ENCODE data around the gene HSFX4. TPM values are rescaled to one million over a fixed set of nuclear protein-coding genes. Genes with fewer than 3 reads are reported as not detected.
"Not testable (repeated sequence)": the region's sequence is repeated elsewhere in the genome, so short reads cannot be mapped to it uniquely, and the experiment has no call there.

The HSFX4 gene
- total RNA-seq, 1 donor from 2014 or later, result not detected

DNA sequence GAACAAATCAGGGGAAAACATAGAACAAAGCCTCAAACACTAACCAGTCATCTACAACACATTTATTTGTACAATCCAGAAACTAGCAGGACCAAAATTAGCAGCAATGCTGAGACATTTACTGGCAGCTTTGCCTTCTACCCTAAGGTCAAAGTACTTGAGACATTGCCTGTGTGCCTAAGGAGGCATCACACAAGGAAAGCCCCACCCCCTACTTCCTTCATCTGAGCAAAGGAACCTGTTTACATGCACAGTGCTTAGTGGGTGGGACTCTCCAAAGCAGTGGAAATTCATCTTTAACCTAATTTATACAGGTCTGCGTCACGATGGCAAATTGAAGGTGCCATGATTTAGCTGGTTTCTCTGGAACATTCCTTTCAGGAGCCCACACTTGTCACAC is 2.8 kb downstream of the HSFX4 start:
- not testable (repeated sequence) for H3K4me3 ChIP-seq (ENCODE audit: low read depth, low read length); DNase-seq (ENCODE audit: low read depth); H3K36me3 ChIP-seq (ENCODE audit: control insufficient read depth, insufficient read depth, low read length); H3K27me3 ChIP-seq (ENCODE audit: control insufficient read depth, insufficient read depth, low read length)

DNA sequence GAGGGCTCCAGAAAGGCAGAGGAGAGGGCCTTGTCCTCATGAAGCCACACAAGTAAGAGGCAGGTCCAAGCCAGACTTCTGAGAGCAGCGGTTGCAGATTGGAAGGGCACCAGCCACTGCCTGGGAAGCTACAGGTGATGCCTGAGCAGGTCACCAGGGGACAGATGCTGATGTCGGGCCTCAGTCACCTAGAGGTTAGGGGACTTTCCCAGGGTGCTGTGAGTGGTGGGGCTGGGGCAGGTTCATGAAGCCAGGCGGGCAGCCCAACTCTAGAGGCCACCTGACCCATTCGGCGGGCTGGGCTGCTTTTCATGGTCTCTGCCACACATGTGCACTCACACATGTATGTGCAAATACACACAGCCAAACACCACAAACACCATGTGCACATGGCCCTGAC is 3.6 kb downstream of the HSFX4 start:
- H3K4me3 ChIP-seq (ENCODE audit: low read depth, low read length); DNase-seq (ENCODE audit: low read depth); H3K27me3 ChIP-seq (ENCODE audit: control insufficient read depth, insufficient read depth, low read length); H3K36me3 ChIP-seq (ENCODE audit: control insufficient read depth, insufficient read depth, low read length): not testable (repeated sequence)

DNA sequence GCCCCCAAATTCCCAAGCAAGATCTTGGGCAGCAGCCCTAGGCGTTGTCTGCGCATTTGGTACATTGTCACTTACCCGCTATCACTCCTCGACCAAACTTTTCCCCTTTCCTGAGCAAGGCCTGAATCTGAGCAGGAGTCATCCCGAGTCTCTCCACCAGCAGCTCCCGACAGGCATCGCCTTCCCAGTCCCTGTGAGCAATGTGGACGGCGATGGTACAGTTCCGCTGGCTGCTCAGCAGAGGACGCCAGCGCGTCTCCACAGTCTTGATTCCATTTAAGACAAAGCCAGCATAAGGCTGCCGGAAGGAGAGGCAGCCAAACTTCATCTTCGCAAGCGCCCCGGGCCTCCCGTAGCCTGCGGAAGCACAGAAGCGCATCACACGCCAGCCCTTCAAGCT is 4.2 kb downstream of the HSFX4 start:
- not testable (repeated sequence) for H3K4me3 ChIP-seq (ENCODE audit: low read depth, low read length); H3K27me3 ChIP-seq (ENCODE audit: control insufficient read depth, insufficient read depth, low read length); DNase-seq (ENCODE audit: low read depth); H3K36me3 ChIP-seq (ENCODE audit: control insufficient read depth, insufficient read depth, low read length)

DNA sequence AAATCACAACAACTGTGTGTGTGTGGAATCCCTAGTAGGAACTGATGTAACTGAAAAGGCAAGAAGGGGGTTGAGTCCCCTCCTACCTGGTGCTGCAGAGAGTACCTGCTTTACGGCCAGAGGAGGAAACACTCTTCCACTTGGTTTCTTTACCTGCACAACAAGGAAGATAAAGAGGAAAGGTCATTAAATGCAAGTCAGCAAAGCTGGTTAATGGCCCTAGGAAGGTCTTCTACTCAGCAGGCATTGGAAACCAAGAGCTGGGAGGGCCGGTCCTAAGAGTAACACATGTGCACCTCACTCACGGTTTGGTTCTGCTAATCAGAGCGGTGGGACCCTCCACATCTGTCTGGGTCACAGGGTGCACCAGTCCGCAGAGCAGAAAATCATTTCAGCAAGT is 8.0 kb downstream of the HSFX4 start:
- DNase-seq (ENCODE audit: low read depth); H3K36me3 ChIP-seq (ENCODE audit: control insufficient read depth, insufficient read depth, low read length); H3K27me3 ChIP-seq (ENCODE audit: control insufficient read depth, insufficient read depth, low read length): not testable (repeated sequence)
- H3K4me3 ChIP-seq (ENCODE audit: low read depth, low read length), result peak overlapping the region; percentile 93

DNA sequence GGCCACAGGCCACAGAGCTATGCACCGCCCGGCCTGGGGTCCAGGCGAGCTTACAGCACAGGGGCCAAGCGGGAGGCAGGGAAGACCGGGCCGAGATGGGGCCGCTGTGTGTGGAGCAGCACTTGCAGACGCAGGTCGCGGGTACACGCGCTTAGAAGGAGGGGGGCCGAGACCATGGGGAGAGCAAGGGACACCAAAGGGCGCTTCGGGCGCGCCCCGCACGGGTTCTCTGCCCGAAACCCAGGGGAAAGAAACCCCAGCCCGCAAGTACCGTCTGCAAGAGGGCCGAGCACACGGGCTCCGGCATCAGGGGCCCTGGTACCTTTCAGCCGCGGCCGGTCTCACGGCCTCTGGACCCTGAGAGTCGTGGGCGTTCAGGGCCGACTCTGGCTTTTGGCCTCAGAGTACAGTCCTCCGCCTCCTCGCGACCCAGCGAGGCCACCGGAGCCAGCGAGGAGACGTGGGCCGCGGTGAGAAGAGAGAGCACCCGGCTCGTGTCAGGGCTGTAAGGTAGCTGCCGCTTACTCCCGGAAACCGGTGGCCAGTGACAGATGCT is 8.6 kb downstream of the HSFX4 start:
- Histone ChIP-seq H3K36me3 (ENCODE audit: control insufficient read depth, insufficient read depth, low read length) (no peaks in the 10 kb centered on the region), H3K4me3 (ENCODE audit: low read depth, low read length) (peak overlapping the region; percentile 93), H3K27me3 (ENCODE audit: control insufficient read depth, insufficient read depth, low read length) (no peaks in the 10 kb centered on the region)
- DNase-seq (ENCODE audit: low read depth), result no peak
- TF ChIP-seq, protein P1, sequence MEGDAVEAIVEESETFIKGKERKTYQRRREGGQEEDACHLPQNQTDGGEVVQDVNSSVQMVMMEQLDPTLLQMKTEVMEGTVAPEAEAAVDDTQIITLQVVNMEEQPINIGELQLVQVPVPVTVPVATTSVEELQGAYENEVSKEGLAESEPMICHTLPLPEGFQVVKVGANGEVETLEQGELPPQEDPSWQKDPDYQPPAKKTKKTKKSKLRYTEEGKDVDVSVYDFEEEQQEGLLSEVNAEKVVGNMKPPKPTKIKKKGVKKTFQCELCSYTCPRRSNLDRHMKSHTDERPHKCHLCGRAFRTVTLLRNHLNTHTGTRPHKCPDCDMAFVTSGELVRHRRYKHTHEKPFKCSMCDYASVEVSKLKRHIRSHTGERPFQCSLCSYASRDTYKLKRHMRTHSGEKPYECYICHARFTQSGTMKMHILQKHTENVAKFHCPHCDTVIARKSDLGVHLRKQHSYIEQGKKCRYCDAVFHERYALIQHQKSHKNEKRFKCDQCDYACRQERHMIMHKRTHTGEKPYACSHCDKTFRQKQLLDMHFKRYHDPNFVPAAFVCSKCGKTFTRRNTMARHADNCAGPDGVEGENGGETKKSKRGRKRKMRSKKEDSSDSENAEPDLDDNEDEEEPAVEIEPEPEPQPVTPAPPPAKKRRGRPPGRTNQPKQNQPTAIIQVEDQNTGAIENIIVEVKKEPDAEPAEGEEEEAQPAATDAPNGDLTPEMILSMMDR (IDR thresholded peaks at IDR 0.05; ENCODE audit: insufficient read depth, low read length, poor library complexity, severe bottlenecking), result no peak

DNA sequence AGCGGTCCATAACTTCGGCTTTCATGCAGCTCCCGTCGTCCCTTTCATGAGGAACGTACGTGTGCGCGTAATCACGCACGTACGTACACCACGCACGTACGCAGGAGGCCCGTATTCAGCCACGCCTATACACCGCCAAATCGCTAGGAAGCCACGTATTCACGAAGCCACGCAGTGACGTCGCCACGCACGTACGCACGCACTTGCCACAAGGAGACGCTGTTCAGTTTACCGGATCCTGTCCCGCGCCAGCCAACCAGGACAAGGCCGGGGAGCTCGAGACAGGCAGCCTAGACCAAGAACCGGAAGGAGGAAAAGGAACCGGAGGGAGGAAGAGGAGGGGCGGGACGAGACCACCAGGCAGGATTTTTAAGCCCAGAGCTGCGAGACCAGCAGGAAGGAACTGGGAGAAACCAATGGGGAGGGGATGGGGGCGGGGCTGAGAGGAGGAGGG is 9.1 kb downstream of the HSFX4 start, which contains the start of gene EOLA2:
Gene EOLA2, minus strand, starts transcription at position 65 of the 454 bp plus-strand sequence. CDS start 4,617 bp downstream, outside the sequence.
- TF ChIP-seq, protein P1 (IDR thresholded peaks at IDR 0.05; ENCODE audit: insufficient read depth, low read length, poor library complexity, severe bottlenecking), result peak; percentile 69
- H3K4me3 ChIP-seq (ENCODE audit: low read depth, low read length), result peak within 1 kb of the TSS; percentile 93
- DNase-seq (ENCODE audit: low read depth), result peak; percentile 90
- no peaks in the 10 kb centered on the region for H3K36me3 ChIP-seq (ENCODE audit: control insufficient read depth, insufficient read depth, low read length)
- H3K27me3 ChIP-seq (ENCODE audit: control insufficient read depth, insufficient read depth, low read length), result no peaks in the 10 kb centered on the region

DNA sequence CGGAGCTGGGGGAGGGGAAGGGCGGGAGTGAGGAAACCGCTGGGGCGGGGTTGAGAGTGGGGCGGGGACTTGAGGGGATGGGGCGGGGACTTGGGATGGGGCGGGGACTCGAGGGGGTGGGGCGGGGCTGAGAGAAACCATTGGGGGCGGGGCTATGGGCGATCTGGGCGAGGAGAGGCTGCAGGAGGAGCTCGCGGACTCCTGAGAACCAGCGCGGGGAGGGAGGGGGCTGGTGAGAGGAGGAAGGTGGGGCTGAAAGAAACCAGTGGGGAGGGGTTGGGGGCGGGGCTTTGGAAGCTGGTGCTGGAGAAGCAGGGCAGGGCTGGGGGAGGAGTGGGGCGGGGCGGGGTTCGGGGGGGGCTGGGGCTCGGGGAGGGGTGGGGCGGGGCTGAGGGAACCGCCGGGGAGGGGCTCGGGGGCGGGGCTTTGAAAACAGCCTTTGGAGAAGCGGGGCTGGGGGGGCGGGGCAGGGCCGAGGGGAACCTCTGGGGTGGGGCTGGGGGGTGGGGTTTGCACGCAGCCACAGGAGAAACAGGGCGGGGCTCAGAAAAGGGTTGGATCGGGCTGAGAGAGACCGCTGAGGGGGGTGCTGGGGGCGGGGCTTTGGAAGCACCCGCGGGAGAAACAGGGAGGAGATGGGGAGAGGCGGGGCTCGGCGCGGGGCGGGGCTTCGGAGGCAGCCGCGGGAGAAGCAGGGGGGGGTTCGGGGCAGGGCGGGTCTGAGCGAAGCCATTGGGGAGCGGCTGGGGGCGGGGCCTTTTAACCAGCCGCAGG is 9.7 kb downstream of the HSFX4 start:
- no peaks in the 10 kb centered on the region for H3K36me3 ChIP-seq (ENCODE audit: control insufficient read depth, insufficient read depth, low read length)
- H3K27me3 ChIP-seq (ENCODE audit: control insufficient read depth, insufficient read depth, low read length), result no peaks in the 10 kb centered on the region
- TF ChIP-seq, protein P1 (IDR thresholded peaks at IDR 0.05; ENCODE audit: insufficient read depth, low read length, poor library complexity, severe bottlenecking), result no peak
- no peak for DNase-seq (ENCODE audit: low read depth)
- H3K4me3 ChIP-seq (ENCODE audit: low read depth, low read length), result peak overlapping the region; percentile 93

DNA sequence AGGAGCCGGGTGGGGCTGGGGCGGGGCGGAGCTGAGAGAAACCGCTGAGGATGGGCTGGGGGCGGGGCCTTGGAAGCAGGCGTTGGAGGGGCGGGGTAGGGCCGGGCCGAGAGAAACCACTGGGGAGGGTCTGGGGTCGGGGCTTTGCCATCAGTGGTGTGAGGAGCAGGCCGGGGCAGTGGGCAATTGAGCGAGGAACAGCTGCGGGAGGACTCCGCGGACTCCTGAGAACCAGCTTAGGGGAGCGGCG is 10.2 kb downstream of the HSFX4 start:
- TF ChIP-seq, protein P1 (IDR thresholded peaks at IDR 0.05; ENCODE audit: insufficient read depth, low read length, poor library complexity, severe bottlenecking), result no peak
- Histone ChIP-seq H3K4me3 (ENCODE audit: low read depth, low read length) (peak overlapping the region; percentile 65), H3K36me3 (ENCODE audit: control insufficient read depth, insufficient read depth, low read length) (no peaks in the 10 kb centered on the region), H3K27me3 (ENCODE audit: control insufficient read depth, insufficient read depth, low read length) (no peaks in the 10 kb centered on the region)
- DNase-seq (ENCODE audit: low read depth), result no peak
